ENCODE results near the gene RPS6KA2.
"Not testable (repeated sequence)": the region's sequence is repeated elsewhere in the genome, so short reads cannot be mapped to it uniquely, and the experiment has no call there.

The RPS6KA2 gene

DNA sequence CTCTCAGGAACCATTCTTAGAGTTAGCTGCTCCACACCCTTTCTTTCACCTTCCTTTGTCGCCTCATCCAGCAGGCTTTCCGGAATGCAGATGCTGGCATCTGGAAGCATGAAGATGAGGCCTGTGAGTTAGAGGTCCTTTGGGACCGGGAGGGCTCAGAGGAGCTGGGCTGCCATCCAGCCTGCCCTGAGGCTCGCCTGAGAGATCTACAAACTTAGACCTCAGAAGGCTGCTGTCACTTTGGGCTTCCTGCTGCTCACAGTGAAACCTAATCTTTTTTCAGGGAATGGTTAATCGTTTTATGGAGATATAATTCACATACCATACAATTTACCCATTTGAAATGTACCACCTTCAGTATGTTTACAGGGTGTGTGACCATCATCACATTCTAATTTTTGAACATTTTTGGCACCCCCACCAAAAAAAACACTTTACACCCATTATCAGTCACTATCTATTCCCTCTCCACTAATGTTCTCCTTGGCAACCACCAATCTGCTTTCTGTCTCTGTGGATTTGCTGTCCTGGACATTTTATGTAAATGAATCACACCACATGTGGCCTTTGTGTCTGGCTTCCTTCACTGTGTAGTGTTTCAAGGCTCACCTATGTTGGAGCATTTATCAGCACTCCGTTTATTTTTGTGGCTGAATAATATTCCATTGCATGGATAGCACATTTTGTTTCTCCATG lies 224.3 kb downstream of the RPS6KA2 start:
- H3K4me3 Mint-ChIP-seq, result no peak overlapping the region
- H3K27me3 Mint-ChIP-seq (ENCODE audit: low read depth), result peaks cover 11% of the 10 kb centered on the region
- no peaks in the 10 kb centered on the region for H3K36me3 Mint-ChIP-seq (ENCODE audit: low read depth)
- H3K27ac Mint-ChIP-seq, result peak overlapping the region in 1 of 3 experiments; percentile 1
- H3K9me3 Mint-ChIP-seq, result peaks cover 2% of the 10 kb centered on the region
- TF ChIP-seq CTCF (IDR thresholded peaks at IDR 0.05; ENCODE audit: unreplicated experiment in 3 of 3), result no peak
- H3K4me1 Mint-ChIP-seq, result peaks cover 5% of the 10 kb centered on the region

DNA sequence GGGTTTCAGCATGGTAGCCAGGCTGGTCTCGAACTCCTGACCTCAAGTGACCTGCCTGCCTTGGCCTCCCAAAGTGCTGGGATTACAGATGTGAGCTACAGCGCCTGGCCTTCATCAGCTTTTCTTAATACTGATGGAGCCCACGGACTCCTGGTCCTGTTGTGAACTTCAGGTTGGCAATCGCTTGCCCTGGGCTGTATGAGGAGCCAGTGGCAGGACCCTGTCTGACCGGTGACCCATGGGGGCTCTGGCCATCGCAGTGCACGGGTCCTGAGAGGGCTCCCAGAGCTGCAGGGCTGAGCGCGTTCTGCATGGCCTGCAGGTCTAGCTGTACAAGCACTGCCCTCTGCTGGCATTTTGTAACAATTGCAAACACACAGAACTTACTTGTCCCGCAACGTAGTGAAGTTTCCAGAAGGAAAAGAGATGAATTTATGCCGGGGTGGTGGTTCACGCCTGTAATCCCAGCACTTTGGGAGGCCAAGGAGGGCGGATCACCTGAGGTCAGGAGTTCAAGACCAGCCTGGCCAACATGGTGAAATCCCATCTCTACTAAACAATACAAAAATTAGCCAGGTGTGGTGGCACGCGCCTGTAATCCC lies 226.3 kb downstream of the RPS6KA2 start:
- not testable (repeated sequence) for H3K4me1 Mint-ChIP-seq; H3K9me3 Mint-ChIP-seq; H3K36me3 Mint-ChIP-seq (ENCODE audit: low read depth); H3K4me3 Mint-ChIP-seq
- peak; percentile 72 to 77 (median 75) for TF ChIP-seq CTCF (IDR thresholded peaks at IDR 0.05; ENCODE audit: unreplicated experiment in 3 of 3)
- H3K27me3 Mint-ChIP-seq (ENCODE audit: low read depth), result peaks cover 11% of the 10 kb centered on the region
- H3K27ac Mint-ChIP-seq, result peak overlapping the region in 1 of 3 experiments; percentile 88

GRCh38 chr6:166400181-166400580 lies 226.9 kb downstream of the RPS6KA2 start:
- H3K4me3 Mint-ChIP-seq, result no peak overlapping the region
- H3K9me3 Mint-ChIP-seq, result peaks cover 2% of the 10 kb centered on the region
- H3K27me3 Mint-ChIP-seq (ENCODE audit: low read depth), result peaks cover 11% of the 10 kb centered on the region
- H3K36me3 Mint-ChIP-seq (ENCODE audit: low read depth), result no peaks in the 10 kb centered on the region
- no peak for TF ChIP-seq CTCF (IDR thresholded peaks at IDR 0.05; ENCODE audit: unreplicated experiment in 3 of 3)
- H3K4me1 Mint-ChIP-seq, result peaks cover 5% of the 10 kb centered on the region
- H3K27ac Mint-ChIP-seq, result peak overlapping the region in 1 of 3 experiments; percentile 88

- Mint-ChIP-seq H3K27ac (no peak overlapping the region), H3K4me3 (no peak overlapping the region), H3K36me3 (ENCODE audit: low read depth) (no peaks in the 10 kb centered on the region), H3K4me1 (peaks cover 14% of the 10 kb centered on the region), H3K9me3 (peaks cover 2% of the 10 kb centered on the region), H3K27me3 (ENCODE audit: low read depth) (peaks cover 17% of the 10 kb centered on the region)
- TF ChIP-seq CTCF (IDR thresholded peaks at IDR 0.05; ENCODE audit: unreplicated experiment in 3 of 3), result no peak
Observed at GRCh38 chr6:166398348-166398747, 228.7 kb downstream of the RPS6KA2 start.

DNA sequence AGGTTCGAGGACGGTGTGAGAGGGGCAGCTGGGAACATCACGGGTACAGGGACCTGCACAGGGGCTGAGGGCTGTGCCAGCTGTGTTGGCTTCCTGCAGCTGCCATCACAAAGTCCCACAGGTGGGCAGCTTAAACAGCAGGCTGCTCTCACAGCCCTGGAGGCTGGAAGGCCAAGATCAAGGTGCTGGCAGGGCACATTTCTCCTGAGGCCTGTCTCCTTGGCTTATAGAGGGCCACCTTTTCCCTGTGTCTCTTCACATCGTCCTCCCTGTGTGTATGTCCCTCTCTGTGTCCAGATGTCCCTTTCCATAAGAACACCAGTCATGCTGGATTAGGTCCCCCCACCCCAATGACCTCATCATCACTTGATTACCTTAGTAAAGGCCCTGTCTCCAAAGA lies 229.2 kb downstream of the RPS6KA2 start:
- no peak overlapping the region for H3K4me3 Mint-ChIP-seq
- no peaks in the 10 kb centered on the region for H3K36me3 Mint-ChIP-seq (ENCODE audit: low read depth)
- H3K4me1 Mint-ChIP-seq, result peaks cover 11% of the 10 kb centered on the region
- no peak overlapping the region for H3K27ac Mint-ChIP-seq
- peaks cover under 1% of the 10 kb centered on the region for H3K9me3 Mint-ChIP-seq
- peaks cover 17% of the 10 kb centered on the region for H3K27me3 Mint-ChIP-seq (ENCODE audit: low read depth)
- TF ChIP-seq CTCF (IDR thresholded peaks at IDR 0.05; ENCODE audit: unreplicated experiment in 3 of 3), result no peak

DNA sequence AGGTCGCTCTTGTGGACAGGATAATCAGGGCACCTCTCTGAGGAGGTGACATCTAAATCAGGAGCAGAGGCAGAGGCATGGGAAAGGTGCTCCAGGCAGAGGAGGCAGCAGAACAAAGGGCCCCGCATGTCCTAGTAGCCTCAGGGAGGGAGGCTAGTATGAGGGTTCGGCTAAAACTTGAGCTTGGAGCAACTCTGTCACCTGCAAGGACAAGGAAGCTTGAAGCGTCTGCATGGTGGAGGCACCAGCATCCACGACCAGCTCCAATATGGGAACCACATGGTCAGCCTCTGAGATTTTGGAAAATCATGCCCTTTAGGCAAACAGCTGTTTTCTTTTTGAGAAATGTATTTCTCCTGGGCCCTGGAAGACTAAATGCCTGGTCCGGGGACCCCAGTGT lies 231.3 kb downstream of the RPS6KA2 start:
- Mint-ChIP-seq H3K4me3 (no peak overlapping the region), H3K27me3 (ENCODE audit: low read depth) (peaks cover 15% of the 10 kb centered on the region), H3K36me3 (ENCODE audit: low read depth) (no peaks in the 10 kb centered on the region), H3K27ac (no peak overlapping the region), H3K9me3 (no peaks in the 10 kb centered on the region), H3K4me1 (peaks cover 9% of the 10 kb centered on the region)
- TF ChIP-seq CTCF (IDR thresholded peaks at IDR 0.05; ENCODE audit: unreplicated experiment in 3 of 3), result no peak
